ENCODE data around the gene CHD5.
A peak's percentile ranks its signal among the peaks of the same experiment; 100 is the strongest.

The CHD5 gene

DNA sequence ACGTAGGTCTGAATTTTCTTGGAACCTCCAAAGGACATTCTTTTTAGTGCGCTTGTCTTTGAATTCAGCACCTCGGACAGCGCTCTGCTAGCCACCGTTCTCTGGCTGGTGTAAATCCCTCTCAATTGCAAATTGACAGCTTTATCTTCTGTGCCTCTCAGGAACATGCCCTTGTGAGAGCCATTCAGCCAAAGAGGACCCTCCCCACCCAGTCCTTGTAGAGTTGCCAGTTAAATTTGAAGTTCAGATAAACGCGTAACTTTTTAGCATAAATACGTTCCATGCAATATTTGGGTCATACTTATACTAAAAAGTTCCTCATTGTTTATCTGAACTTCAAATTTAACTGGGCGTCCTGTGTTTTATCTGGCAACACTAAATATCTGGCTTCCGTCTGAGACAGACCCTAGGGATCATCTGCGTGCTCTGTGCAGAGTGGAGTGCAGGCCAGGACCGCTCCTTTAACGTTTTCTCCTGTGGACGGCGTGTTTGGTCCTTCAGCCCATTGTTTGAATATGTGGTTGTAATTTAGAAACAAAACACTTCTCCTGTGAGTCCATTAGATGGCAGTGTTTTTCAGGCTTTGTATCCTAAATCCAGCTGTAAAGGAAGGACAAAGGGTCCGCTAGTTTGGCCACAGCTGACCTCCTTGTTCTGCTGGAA, 127.4 kb downstream of the CHD5 start:
- DNase-seq: peak; percentile 17 to 45

Data from activated CD4-positive, alpha-beta T cell treated with anti-CD3 and anti-CD28 coated beads for 4 hours (primary cell).